ENCODE data around the gene LGALSL. TPM values are rescaled to one million over a fixed set of nuclear protein-coding genes. Genes with fewer than 3 reads are reported as not detected.

Gene LGALSL
- total and polyA plus RNA-seq, 2 of the 13 experiments (the other 11 are each of a cell fraction or from before 2014, with no cell fraction given) = 15.4 to 20.0 TPM

GRCh38 chr2:64485961-64486360 lies 32.0 kb downstream of the LGALSL start:
- H2AFZ ChIP-seq (ENCODE audit: low read length) = no peak overlapping the region
- H4K20me1 ChIP-seq (ENCODE audit: insufficient read depth, low read length) = no peaks in the 10 kb centered on the region
- ChIA-PET CTCF (ENCODE audit: low intra/inter-chr PET ratio, low total read pairs) (interaction anchor here (5.3 kb wide), 1 partner anchor 154 kb away, joined by 86 read pairs; no protein-coding TSS in a partner anchor), POLR2A (no interaction called here)
- H3K9me3 ChIP-seq (ENCODE audit: low read length) = no peaks in the 10 kb centered on the region
- H3K36me3 ChIP-seq (replicated peaks in 1 of 2; ENCODE audit: control insufficient read depth in 1 of 2, insufficient read depth in 2 of 2, low read length in 2 of 2) = no peaks in the 10 kb centered on the region
- H3K4me2 ChIP-seq (ENCODE audit: low read depth, low read length) = no peak overlapping the region
- WGBS (ENCODE audit: low lambda C conversion rate) = 9% methylated on average over 8 of the region's 8 CpGs
- no peak overlapping the region for H3K9ac ChIP-seq (ENCODE audit: insufficient read depth, low read depth, low read length)
- no peak overlapping the region for H3K27ac ChIP-seq (ENCODE audit: extremely low read length, insufficient read depth, low read length)
- intact Hi-C loops (cut with micrococcal nuclease; ENCODE audit: unreplicated experiment) (no loop called here), in situ Hi-C loops (cut with HindIII; ENCODE audit: extremely low pct_ligation_motif_present, low pct_unique_long_range_greater_than_20kb) (loop anchor here (5.0 to 10.0 kb wide), 2 partner anchors 154 to 431 kb away; no protein-coding TSS in a partner anchor)
- FAIRE-seq = no peak
- H3K27me3 ChIP-seq (ENCODE audit: control insufficient read depth in 1 of 2, insufficient read depth in 2 of 2, low read length in 2 of 2) = peaks cover 7 to 44% of the 10 kb centered on the region in 2 experiments
- BruUV-seq (replicated peaks) = no TSS peak
- no peaks in the 10 kb centered on the region for H3K79me2 ChIP-seq (ENCODE audit: insufficient read depth, low read length)
- TF ChIP-seq ZNF317 (CRISPR knock-in tag; IDR thresholded peaks at IDR 0.05) = no peak
- H3K4me3 ChIP-seq (replicated peaks in 1 of 3; ENCODE audit: insufficient read depth in 1 of 3, low read depth in 2 of 3, low read length in 3 of 3) = no peak overlapping the region
- no peak for DNase-seq (ENCODE audit: low spot score)
- no peak for ATAC-seq
- H3K4me1 ChIP-seq (ENCODE audit: insufficient read depth, low read length) = peaks cover 6% of the 10 kb centered on the region

GRCh38 chr2:64487256-64488049 lies 33.5 kb downstream of the LGALSL start:
- POLR2A ChIA-PET = no interaction called here
- TF ChIP-seq ZNF775 (CRISPR knock-in tag; IDR thresholded peaks at IDR 0.05; ENCODE audit: borderline replicate concordance) (no peak), ZNF274 (CRISPR knock-in tag; IDR thresholded peaks at IDR 0.05) (0 out of 2 replicates have a peak, but pooled peaks have one; percentile 35)

More at GRCh38 chr2:64487256-64488049, 33.5 kb downstream of the LGALSL start:
- Histone ChIP-seq H3K36me3 (replicated peaks in 1 of 2; ENCODE audit: control insufficient read depth in 1 of 2, insufficient read depth in 2 of 2, low read length in 2 of 2) (no peaks in the 10 kb centered on the region), H4K20me1 (ENCODE audit: insufficient read depth, low read length) (no peaks in the 10 kb centered on the region), H3K9ac (ENCODE audit: insufficient read depth, low read depth, low read length) (no peak overlapping the region), H3K27me3 (ENCODE audit: control insufficient read depth in 1 of 2, insufficient read depth in 2 of 2, low read length in 2 of 2) (peaks cover 7 to 44% of the 10 kb centered on the region in 2 experiments), H3K4me3 (replicated peaks in 1 of 3; ENCODE audit: insufficient read depth in 1 of 3, low read depth in 2 of 3, low read length in 3 of 3) (no peak overlapping the region), H3K4me2 (ENCODE audit: low read depth, low read length) (no peak overlapping the region), H2AFZ (ENCODE audit: low read length) (no peak overlapping the region), H3K27ac (ENCODE audit: extremely low read length, insufficient read depth, low read length) (no peak overlapping the region), H3K4me1 (ENCODE audit: insufficient read depth, low read length) (peaks cover 6% of the 10 kb centered on the region), H3K9me3 (ENCODE audit: low read length) (no peaks in the 10 kb centered on the region), H3K79me2 (ENCODE audit: insufficient read depth, low read length) (no peaks in the 10 kb centered on the region)
- FAIRE-seq (no peak), ATAC-seq (peak; percentile 19), DNase-seq (ENCODE audit: low spot score) (no peak)
- no TSS peak for BruUV-seq (replicated peaks)
- in situ Hi-C loops (cut with HindIII; ENCODE audit: extremely low pct_ligation_motif_present, low pct_unique_long_range_greater_than_20kb) (loop anchor here (5.0 to 10.0 kb wide), 2 partner anchors 155 to 433 kb away; no protein-coding TSS in a partner anchor), intact Hi-C loops (cut with micrococcal nuclease; ENCODE audit: unreplicated experiment) (loop anchor here (1.0 kb wide), 2 partner anchors 156 to 438 kb away; no protein-coding TSS in a partner anchor)
- 24% methylated on average over 10 of the region's 10 CpGs for WGBS (ENCODE audit: low lambda C conversion rate)
- CTCF ChIA-PET (ENCODE audit: low intra/inter-chr PET ratio, low total read pairs) = interaction anchor here (0.8 to 5.3 kb wide), 7 partner anchors 74 to 438 kb away, joined by 3 to 86 read pairs (median 4); no protein-coding TSS in a partner anchor
